HepG2 (cell line): ENCODE results near the gene RPS23. TPM values are rescaled to one million over a fixed set of nuclear protein-coding genes. Genes with fewer than 3 reads are reported as not detected.

Experiments
- ATAC-seq: fragments of 200-7000 bp; cut with Tn5 transposase; 3 replicates; pipeline ENCODE4 v1.9.1; 2020; ENCODE audit warnings: mild to moderate bottlenecking, moderate library complexity
- BruUV-seq: library from RNA; stranded (reverse); fragments of 400-500 nt; replicated peaks from 2 replicates; lab custom pipeline; 2021; lab: Mats Ljungman, UMichigan
- CTCF ChIA-PET: fragments of 300-600 bp; formaldehyde crosslinking; extraction: SDS; loops from one replicate; lab custom pipeline; 2021; ENCODE audit warnings: low total read pairs, inconsistent platforms, low intra/inter-chr PET ratio; lab: Yijun Ruan, JAX
- POLR2A ChIA-PET: fragments of 350-600 bp; sonication (Branson Sonifier 250); formaldehyde crosslinking; loops from one replicate; lab custom pipeline; 2020; ENCODE audit warnings: antibody characterized with exemption, inconsistent platforms; lab: Yijun Ruan, JAX
- DNase-seq: peaks from one replicate; pipeline ENCODE4 v3.0.0-alpha.2; 2015; ENCODE audit warnings: low spot score
- FAIRE-seq: peaks from 3 replicates; lab custom pipeline; 2011; peaks lifted over from hg19 to GRCh38; lab: Jason Lieb, UNC
- H2AFZ ChIP-seq: one replicate; pipeline ENCODE4 v1.6.1; 2011; ENCODE audit warnings: low read length, inconsistent platforms
- H3K27ac ChIP-seq: fragments of 300-600 bp; 3 replicates; pipeline ENCODE4 v1.8.0; 2011; ENCODE audit warnings: mixed run types, mild to moderate bottlenecking, mixed read lengths, low read length, inconsistent platforms; ENCODE audit not compliant: insufficient read depth; ENCODE audit errors: extremely low read length
- H3K27me3 ChIP-seq, 2 experiments: fragments of 200-600 bp in 1 of 2; 2 replicates in 1 of 2; 3 replicates in 1 of 2; pipeline versions ENCODE4 v1.6.0 to v1.8.0; 2011; ENCODE audit warnings: low read length in 2 of 2, mild to moderate bottlenecking in 2 of 2, moderate library complexity in 2 of 2, inconsistent platforms in 1 of 2; ENCODE audit not compliant: insufficient read depth in 2 of 2, control insufficient read depth in 1 of 2
- H3K36me3 ChIP-seq, 2 experiments: fragments of 200-600 bp in 1 of 2; replicated peaks in 1 of 2; 2 replicates in 1 of 2; 3 replicates in 1 of 2; pipeline versions ENCODE4 v1.5.1 to v1.8.0; 2011; ENCODE audit warnings: low read length in 2 of 2, inconsistent platforms in 1 of 2; ENCODE audit not compliant: insufficient read depth in 2 of 2, control insufficient read depth in 1 of 2
- H3K4me1 ChIP-seq: 2 replicates; pipeline ENCODE4 v1.5.1; 2012; ENCODE audit warnings: low read length, inconsistent platforms; ENCODE audit not compliant: insufficient read depth
- H3K4me2 ChIP-seq: 2 replicates; pipeline ENCODE4 v1.6.0; 2011; ENCODE audit warnings: low read depth, low read length, inconsistent platforms
- H3K4me3 ChIP-seq, 3 experiments: fragments of 200-600 bp in 1 of 3; sonication (generic), shearing (Covaris generic) in 1 of 3; replicated peaks in 1 of 3; 2 replicates each; pipeline ENCODE4 v1.5.1; 2011 to 2016; ENCODE audit warnings: low read length in 3 of 3, inconsistent platforms in 2 of 3, low read depth in 2 of 3, mild to moderate bottlenecking in 2 of 3, control low read depth in 1 of 3, mixed read lengths in 1 of 3; ENCODE audit not compliant: insufficient read depth in 1 of 3
- H3K79me2 ChIP-seq: one replicate; pipeline ENCODE4 v1.6.1; 2011; ENCODE audit warnings: low read length, inconsistent platforms; ENCODE audit not compliant: insufficient read depth
- H3K9ac ChIP-seq: 2 replicates; pipeline ENCODE4 v1.6.0; 2011; ENCODE audit warnings: mild to moderate bottlenecking, low read depth, low read length, inconsistent platforms; ENCODE audit not compliant: insufficient read depth
- H3K9me3 ChIP-seq: 2 replicates; pipeline ENCODE4 v1.5.1; 2012; ENCODE audit warnings: mild to moderate bottlenecking, low read length
- H4K20me1 ChIP-seq: 2 replicates; pipeline ENCODE4 v1.6.0; 2011; ENCODE audit warnings: inconsistent platforms, mild to moderate bottlenecking, low read length, moderate library complexity; ENCODE audit not compliant: insufficient read depth
- FOXC1 ChIP-seq: sonication (generic); formaldehyde crosslinking; IDR thresholded peaks from 2 replicates; pipeline ENCODE4 v1.8.0; 2022; ENCODE audit warnings: mild to moderate bottlenecking, missing genetic modification reagents, borderline replicate concordance
- ISL2 ChIP-seq: sonication (generic); formaldehyde crosslinking; IDR thresholded peaks from 2 replicates; pipeline ENCODE4 v1.5.0; 2020; ENCODE audit warnings: missing genetic modification reagents
- KMT2B ChIP-seq: IDR thresholded peaks from 2 replicates; pipeline ENCODE4 v1.6.1; 2016; ENCODE audit warnings: missing genetic modification reagents, missing compliant biosample characterization
- NCOA2 ChIP-seq: sonication (generic); formaldehyde crosslinking; IDR thresholded peaks from 2 replicates; pipeline ENCODE4 v1.8.0; 2022; ENCODE audit warnings: inconsistent platforms
- NFRKB ChIP-seq: fragments of 450-650 bp; IDR thresholded peaks from 2 replicates; pipeline ENCODE4 v1.6.1; 2017
- NR2F2 ChIP-seq: IDR thresholded peaks from 2 replicates; pipeline ENCODE4 v1.6.1; 2012; ENCODE audit warnings: low read depth, inconsistent platforms, borderline replicate concordance
- PAWR ChIP-seq: sonication (generic); formaldehyde crosslinking; IDR thresholded peaks from 2 replicates; pipeline ENCODE4 v1.4.0; 2020; ENCODE audit warnings: missing genetic modification reagents, mild to moderate bottlenecking, borderline replicate concordance
- RFXAP ChIP-seq: sonication (generic); formaldehyde crosslinking; IDR thresholded peaks from 2 replicates; pipeline ENCODE4 v1.4.0; 2020; ENCODE audit warnings: missing genetic modification reagents, borderline replicate concordance
- SMARCE1 ChIP-seq: fragments of 450-650 bp; IDR thresholded peaks from 2 replicates; pipeline ENCODE4 v1.6.1; 2017; ENCODE audit warnings: borderline replicate concordance
- SUZ12 ChIP-seq: fragments of 150-350 bp; IDR thresholded peaks from 2 replicates; pipeline ENCODE4 v1.6.1; 2014; ENCODE audit warnings: low read depth, low read length
- TMF1 ChIP-seq: sonication (generic); formaldehyde crosslinking; IDR thresholded peaks from 2 replicates; pipeline ENCODE4 v1.8.1; 2022; ENCODE audit warnings: low read depth, missing genetic modification reagents
- XRCC5 ChIP-seq: fragments of 200-400 bp; formaldehyde crosslinking; optimal IDR thresholded peaks from 2 replicates; pipeline ENCODE3; 2017; ENCODE audit warnings: mild to moderate bottlenecking, low read length
- ZFP36L2 ChIP-seq: sonication (generic); formaldehyde crosslinking; IDR thresholded peaks from 2 replicates; pipeline ENCODE4 v1.4.0; 2020; ENCODE audit warnings: missing genetic modification reagents
- ZMAT3 ChIP-seq: sonication (generic); formaldehyde crosslinking; conservative IDR thresholded peaks from 2 replicates; pipeline ENCODE4 v1.7.0; 2021; ENCODE audit warnings: missing genetic modification reagents
- ZNF577 ChIP-seq: sonication (generic); formaldehyde crosslinking; IDR thresholded peaks from 2 replicates; pipeline ENCODE4 v1.4.0; 2020; ENCODE audit warnings: mild to moderate bottlenecking, low read depth, missing genetic modification reagents, borderline replicate concordance
- ZNF615 ChIP-seq: sonication (generic); formaldehyde crosslinking; IDR thresholded peaks from 2 replicates; pipeline ENCODE4 v1.5.0; 2020; ENCODE audit warnings: mild to moderate bottlenecking, missing genetic modification reagents, borderline replicate concordance
- WGBS: methylation state at CpG from one replicate; pipeline ENCODE4 v1.1.6; 2017; ENCODE audit warnings: low lambda C conversion rate; 5-methylcytosine and 5-hydroxymethylcytosine counted together
- in situ Hi-C: cut with HindIII; loops from 2 replicates; pipeline ENCODE4 v1.10.0; 2017; ENCODE audit warnings: low pct_unique_long_range_greater_than_20kb; ENCODE audit not compliant: extremely low pct_ligation_motif_present
- intact Hi-C: fragments of 100-400 bp; cut with micrococcal nuclease; formaldehyde crosslinking; loops from one replicate; pipeline ENCODE4 v1.10.0; 2022; ENCODE audit not compliant: unreplicated experiment
- polyA plus RNA-seq, 8 experiments: library from polyadenylated mRNA; depleted of rRNA in 3 of 8; stranded (reverse) in 7 of 8; unstranded in 1 of 8; fragments of >200 nt; fragmentation: Illumina TruSeq in 4 of 8; extraction: Trizol in 4 of 8; gene quantifications; 2 replicates each; pipeline versions ENCODE4 v1.2.1 to v1.2.3, GENCODE V29; 2011 to 2016; ENCODE audit warnings: low read depth in 4 of 8, missing spikeins in 1 of 8, mixed read lengths in 1 of 8; ENCODE audit not compliant: insufficient read depth in 1 of 8
- total RNA-seq, 5 experiments: library from RNA; depleted of rRNA; stranded (reverse); fragments of >200 nt; fragmentation: Illumina TruSeq; extraction: Trizol; gene quantifications; 2 replicates each; pipeline ENCODE4 v1.2.3, GENCODE V29; 2016; ENCODE audit warnings: low read depth in 1 of 5
- TF ChIP-seq, protein P1 (sequence below): sonication (generic); formaldehyde crosslinking; IDR thresholded peaks from 2 replicates; pipeline ENCODE4 v1.5.1; 2020; ENCODE audit warnings: mild to moderate bottlenecking, missing genetic modification reagents, moderate library complexity
- TF ChIP-seq, protein P2 (sequence below): sonication (generic); formaldehyde crosslinking; IDR thresholded peaks from 2 replicates; pipeline ENCODE4 v1.4.0; 2020; ENCODE audit warnings: mild to moderate bottlenecking, missing genetic modification reagents

Gene RPS23
- total and polyA plus RNA-seq, 2 of the 13 experiments (the other 11 are each of a cell fraction or from before 2014, with no cell fraction given) = 3,088 to 3,235 TPM

DNA sequence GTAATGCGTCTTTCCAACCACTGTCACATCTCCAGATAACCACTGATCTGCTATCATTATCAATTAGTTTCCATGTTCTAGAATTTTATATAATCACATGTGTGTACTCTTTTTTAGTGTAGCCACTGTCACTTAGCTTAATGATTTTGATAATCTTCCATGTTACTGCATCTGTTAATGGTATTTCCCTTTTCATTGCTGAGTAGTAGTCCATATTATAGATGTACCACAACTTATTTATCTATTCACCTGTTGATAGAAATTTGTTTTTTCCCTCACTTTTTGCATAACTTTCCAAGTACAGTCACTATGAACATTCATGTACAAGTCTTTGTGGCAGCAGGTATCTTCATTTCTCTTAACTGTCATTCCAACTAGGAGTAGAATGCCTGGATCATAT, 30.3 kb upstream of the RPS23 start:
- Histone ChIP-seq H4K20me1 (no peaks in the 10 kb centered on the region), H3K4me1 (no peaks in the 10 kb centered on the region), H2AFZ (no peak overlapping the region), H3K27me3 (no peaks in the 10 kb centered on the region), H3K4me2 (no peak overlapping the region), H3K9me3 (no peaks in the 10 kb centered on the region), H3K9ac (no peak overlapping the region), H3K27ac (no peak overlapping the region), H3K36me3 (no peaks in the 10 kb centered on the region), H3K79me2 (no peaks in the 10 kb centered on the region), H3K4me3 (no peak overlapping the region)
- no peak for DNase-seq
- no peak for ATAC-seq
- ChIA-PET CTCF (no interaction called here), POLR2A (no interaction called here)
- intact Hi-C loops = no loop called here
- no peak for FAIRE-seq
- BruUV-seq = no TSS peak
- in situ Hi-C loops = no loop called here
- TF ChIP-seq ZFP36L2 (CRISPR knock-in tag) (no peak), NR2F2 (no peak), ZNF615 (CRISPR knock-in tag) (no peak), NFRKB (no peak), ZNF577 (CRISPR knock-in tag) (no peak), SUZ12 (no peak), KMT2B (no peak), ISL2 (CRISPR knock-in tag) (no peak), TMF1 (CRISPR knock-in tag) (no peak), XRCC5 (no peak), NCOA2 (CRISPR knock-in tag) (no peak), PAWR (no peak), SMARCE1 (no peak), RFXAP (CRISPR knock-in tag) (no peak), FOXC1 (no peak), ZMAT3 (CRISPR knock-in tag) (no peak)
- TF ChIP-seq, protein P1, sequence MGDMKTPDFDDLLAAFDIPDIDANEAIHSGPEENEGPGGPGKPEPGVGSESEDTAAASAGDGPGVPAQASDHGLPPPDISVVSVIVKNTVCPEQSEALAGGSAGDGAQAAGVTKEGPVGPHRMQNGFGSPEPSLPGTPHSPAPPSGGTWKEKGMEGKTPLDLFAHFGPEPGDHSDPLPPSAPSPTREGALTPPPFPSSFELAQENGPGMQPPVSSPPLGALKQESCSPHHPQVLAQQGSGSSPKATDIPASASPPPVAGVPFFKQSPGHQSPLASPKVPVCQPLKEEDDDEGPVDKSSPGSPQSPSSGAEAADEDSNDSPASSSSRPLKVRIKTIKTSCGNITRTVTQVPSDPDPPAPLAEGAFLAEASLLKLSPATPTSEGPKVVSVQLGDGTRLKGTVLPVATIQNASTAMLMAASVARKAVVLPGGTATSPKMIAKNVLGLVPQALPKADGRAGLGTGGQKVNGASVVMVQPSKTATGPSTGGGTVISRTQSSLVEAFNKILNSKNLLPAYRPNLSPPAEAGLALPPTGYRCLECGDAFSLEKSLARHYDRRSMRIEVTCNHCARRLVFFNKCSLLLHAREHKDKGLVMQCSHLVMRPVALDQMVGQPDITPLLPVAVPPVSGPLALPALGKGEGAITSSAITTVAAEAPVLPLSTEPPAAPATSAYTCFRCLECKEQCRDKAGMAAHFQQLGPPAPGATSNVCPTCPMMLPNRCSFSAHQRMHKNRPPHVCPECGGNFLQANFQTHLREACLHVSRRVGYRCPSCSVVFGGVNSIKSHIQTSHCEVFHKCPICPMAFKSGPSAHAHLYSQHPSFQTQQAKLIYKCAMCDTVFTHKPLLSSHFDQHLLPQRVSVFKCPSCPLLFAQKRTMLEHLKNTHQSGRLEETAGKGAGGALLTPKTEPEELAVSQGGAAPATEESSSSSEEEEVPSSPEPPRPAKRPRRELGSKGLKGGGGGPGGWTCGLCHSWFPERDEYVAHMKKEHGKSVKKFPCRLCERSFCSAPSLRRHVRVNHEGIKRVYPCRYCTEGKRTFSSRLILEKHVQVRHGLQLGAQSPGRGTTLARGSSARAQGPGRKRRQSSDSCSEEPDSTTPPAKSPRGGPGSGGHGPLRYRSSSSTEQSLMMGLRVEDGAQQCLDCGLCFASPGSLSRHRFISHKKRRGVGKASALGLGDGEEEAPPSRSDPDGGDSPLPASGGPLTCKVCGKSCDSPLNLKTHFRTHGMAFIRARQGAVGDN (CRISPR knock-in tag) = no peak
- TF ChIP-seq, protein P2, sequence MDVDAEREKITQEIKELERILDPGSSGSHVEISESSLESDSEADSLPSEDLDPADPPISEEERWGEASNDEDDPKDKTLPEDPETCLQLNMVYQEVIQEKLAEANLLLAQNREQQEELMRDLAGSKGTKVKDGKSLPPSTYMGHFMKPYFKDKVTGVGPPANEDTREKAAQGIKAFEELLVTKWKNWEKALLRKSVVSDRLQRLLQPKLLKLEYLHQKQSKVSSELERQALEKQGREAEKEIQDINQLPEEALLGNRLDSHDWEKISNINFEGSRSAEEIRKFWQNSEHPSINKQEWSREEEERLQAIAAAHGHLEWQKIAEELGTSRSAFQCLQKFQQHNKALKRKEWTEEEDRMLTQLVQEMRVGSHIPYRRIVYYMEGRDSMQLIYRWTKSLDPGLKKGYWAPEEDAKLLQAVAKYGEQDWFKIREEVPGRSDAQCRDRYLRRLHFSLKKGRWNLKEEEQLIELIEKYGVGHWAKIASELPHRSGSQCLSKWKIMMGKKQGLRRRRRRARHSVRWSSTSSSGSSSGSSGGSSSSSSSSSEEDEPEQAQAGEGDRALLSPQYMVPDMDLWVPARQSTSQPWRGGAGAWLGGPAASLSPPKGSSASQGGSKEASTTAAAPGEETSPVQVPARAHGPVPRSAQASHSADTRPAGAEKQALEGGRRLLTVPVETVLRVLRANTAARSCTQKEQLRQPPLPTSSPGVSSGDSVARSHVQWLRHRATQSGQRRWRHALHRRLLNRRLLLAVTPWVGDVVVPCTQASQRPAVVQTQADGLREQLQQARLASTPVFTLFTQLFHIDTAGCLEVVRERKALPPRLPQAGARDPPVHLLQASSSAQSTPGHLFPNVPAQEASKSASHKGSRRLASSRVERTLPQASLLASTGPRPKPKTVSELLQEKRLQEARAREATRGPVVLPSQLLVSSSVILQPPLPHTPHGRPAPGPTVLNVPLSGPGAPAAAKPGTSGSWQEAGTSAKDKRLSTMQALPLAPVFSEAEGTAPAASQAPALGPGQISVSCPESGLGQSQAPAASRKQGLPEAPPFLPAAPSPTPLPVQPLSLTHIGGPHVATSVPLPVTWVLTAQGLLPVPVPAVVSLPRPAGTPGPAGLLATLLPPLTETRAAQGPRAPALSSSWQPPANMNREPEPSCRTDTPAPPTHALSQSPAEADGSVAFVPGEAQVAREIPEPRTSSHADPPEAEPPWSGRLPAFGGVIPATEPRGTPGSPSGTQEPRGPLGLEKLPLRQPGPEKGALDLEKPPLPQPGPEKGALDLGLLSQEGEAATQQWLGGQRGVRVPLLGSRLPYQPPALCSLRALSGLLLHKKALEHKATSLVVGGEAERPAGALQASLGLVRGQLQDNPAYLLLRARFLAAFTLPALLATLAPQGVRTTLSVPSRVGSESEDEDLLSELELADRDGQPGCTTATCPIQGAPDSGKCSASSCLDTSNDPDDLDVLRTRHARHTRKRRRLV (CRISPR knock-in tag) = no peak
- WGBS = 98% methylated on average over 1 of the region's 1 CpG
